SU-DHL-6 (cell line): Measurements from ENCODE around the gene NME7.
"Not testable (repeated sequence)": the region's sequence is repeated elsewhere in the genome, so short reads cannot be mapped to it uniquely, and the experiment has no call there.

ENCODE experiments used
- EZH2phosphoT487 ChIP-seq: fragments of 200-600 bp; sonication (generic), shearing (Covaris generic); conservative IDR thresholded peaks from 2 replicates; pipeline ENCODE4 v1.6.1; 2018; ENCODE audit warnings: mild to moderate bottlenecking, antibody characterized with exemption, low read length, moderate library complexity, mixed read lengths
- TF ChIP-seq, protein P1 (sequence below): fragments of 200-600 bp; sonication (generic); IDR thresholded peaks from one replicate; pipeline ENCODE4 v1.5.1; 2017; ENCODE audit warnings: antibody characterized with exemption, mild to moderate bottlenecking, low read length, moderate library complexity; ENCODE audit not compliant: insufficient read depth, poor library complexity, severe bottlenecking

DNA sequence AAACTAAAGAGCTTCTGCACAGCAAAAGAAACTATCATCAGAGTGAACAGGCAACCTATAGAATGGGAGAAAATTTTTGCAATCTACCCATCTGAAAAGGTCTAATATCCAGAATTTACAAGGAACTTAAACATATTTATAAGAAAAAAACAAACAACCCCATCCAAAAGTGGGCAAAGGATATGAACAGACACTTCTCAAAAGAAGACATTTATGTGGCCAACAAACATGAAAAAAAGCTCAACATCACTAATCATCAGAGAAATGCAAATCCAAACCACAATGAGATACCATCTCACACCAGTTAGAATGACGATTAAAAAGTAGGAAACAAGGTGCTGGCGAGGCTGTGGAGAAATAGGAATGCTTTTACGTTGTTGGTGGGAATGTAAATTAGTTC lies 32.9 kb downstream of the NME7 start:
- TF ChIP-seq, protein P1, sequence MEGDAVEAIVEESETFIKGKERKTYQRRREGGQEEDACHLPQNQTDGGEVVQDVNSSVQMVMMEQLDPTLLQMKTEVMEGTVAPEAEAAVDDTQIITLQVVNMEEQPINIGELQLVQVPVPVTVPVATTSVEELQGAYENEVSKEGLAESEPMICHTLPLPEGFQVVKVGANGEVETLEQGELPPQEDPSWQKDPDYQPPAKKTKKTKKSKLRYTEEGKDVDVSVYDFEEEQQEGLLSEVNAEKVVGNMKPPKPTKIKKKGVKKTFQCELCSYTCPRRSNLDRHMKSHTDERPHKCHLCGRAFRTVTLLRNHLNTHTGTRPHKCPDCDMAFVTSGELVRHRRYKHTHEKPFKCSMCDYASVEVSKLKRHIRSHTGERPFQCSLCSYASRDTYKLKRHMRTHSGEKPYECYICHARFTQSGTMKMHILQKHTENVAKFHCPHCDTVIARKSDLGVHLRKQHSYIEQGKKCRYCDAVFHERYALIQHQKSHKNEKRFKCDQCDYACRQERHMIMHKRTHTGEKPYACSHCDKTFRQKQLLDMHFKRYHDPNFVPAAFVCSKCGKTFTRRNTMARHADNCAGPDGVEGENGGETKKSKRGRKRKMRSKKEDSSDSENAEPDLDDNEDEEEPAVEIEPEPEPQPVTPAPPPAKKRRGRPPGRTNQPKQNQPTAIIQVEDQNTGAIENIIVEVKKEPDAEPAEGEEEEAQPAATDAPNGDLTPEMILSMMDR = not testable (repeated sequence)
- TF ChIP-seq EZH2phosphoT487 = not testable (repeated sequence)
